ENCODE data around the gene TACC3. TPM values are rescaled to one million over a fixed set of nuclear protein-coding genes. Genes with fewer than 3 reads are reported as not detected.

Gene TACC3
- polyA plus RNA-seq, 1 of the 3 experiments (the other 2 are of a cell fraction): 49.5 TPM

GRCh38 chr4:1766106-1767060, 45.1 kb downstream of the TACC3 start:
- Histone ChIP-seq H3K4me1 (ENCODE audit: control insufficient read depth in 1 of 2, insufficient read depth in 2 of 2, low read depth in 1 of 2, low read length in 1 of 2) (peaks cover 0 to 12% of the 10 kb centered on the region in 2 experiments; a peak in 1 of 4 replicates), H3K79me2 (ENCODE audit: insufficient read depth) (no peaks in the 10 kb centered on the region), H3F3A (replicated peaks; ENCODE audit: insufficient read depth) (no peaks in the 10 kb centered on the region), H3K27me3 (ENCODE audit: insufficient read depth) (no peaks in the 10 kb centered on the region), H2AFZ (ENCODE audit: low read depth) (no peak overlapping the region), H3K9me2 (no peaks in the 10 kb centered on the region), H3K9ac (no peak overlapping the region), H3K4me2 (no peak overlapping the region), H3K4me3 (ENCODE audit: low read depth in 2 of 2, low read length in 1 of 2) (peak overlapping the region in 1 of 2 experiments; percentile 52; a peak in 1 of 4 replicates), H3K9me3 (no peaks in the 10 kb centered on the region), H3K27ac (ENCODE audit: low read depth in 2 of 2, low read length in 1 of 2) (no peak overlapping the region; a peak in 1 of 4 replicates), H4K20me1 (ENCODE audit: insufficient read depth) (no peaks in the 10 kb centered on the region), H3K36me3 (replicated peaks in 1 of 2; ENCODE audit: control insufficient read depth in 1 of 2, insufficient read depth in 2 of 2, low read length in 1 of 2) (no peaks in the 10 kb centered on the region)
- ChIA-PET POLR2A (no interaction called here), CTCF (interaction anchor here (1.1 to 3.3 kb wide), 5 partner anchors 12 to 43 kb away, joined by 4 to 21 read pairs (median 5); no protein-coding TSS in a partner anchor)
- no CpG with 5 or more reads among the region's 41 CpGs for WGBS (ENCODE audit: low lambda C conversion rate)
- TF ChIP-seq, protein P1, sequence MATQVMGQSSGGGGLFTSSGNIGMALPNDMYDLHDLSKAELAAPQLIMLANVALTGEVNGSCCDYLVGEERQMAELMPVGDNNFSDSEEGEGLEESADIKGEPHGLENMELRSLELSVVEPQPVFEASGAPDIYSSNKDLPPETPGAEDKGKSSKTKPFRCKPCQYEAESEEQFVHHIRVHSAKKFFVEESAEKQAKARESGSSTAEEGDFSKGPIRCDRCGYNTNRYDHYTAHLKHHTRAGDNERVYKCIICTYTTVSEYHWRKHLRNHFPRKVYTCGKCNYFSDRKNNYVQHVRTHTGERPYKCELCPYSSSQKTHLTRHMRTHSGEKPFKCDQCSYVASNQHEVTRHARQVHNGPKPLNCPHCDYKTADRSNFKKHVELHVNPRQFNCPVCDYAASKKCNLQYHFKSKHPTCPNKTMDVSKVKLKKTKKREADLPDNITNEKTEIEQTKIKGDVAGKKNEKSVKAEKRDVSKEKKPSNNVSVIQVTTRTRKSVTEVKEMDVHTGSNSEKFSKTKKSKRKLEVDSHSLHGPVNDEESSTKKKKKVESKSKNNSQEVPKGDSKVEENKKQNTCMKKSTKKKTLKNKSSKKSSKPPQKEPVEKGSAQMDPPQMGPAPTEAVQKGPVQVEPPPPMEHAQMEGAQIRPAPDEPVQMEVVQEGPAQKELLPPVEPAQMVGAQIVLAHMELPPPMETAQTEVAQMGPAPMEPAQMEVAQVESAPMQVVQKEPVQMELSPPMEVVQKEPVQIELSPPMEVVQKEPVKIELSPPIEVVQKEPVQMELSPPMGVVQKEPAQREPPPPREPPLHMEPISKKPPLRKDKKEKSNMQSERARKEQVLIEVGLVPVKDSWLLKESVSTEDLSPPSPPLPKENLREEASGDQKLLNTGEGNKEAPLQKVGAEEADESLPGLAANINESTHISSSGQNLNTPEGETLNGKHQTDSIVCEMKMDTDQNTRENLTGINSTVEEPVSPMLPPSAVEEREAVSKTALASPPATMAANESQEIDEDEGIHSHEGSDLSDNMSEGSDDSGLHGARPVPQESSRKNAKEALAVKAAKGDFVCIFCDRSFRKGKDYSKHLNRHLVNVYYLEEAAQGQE (IDR thresholded peaks at IDR 0.05; ENCODE audit: low read depth, low read length): no peak
- TF ChIP-seq MXI1 (IDR thresholded peaks at IDR 0.05; ENCODE audit: low read depth, low read length) (no peak), POLR2AphosphoS5 (IDR thresholded peaks at IDR 0.05; ENCODE audit: low read depth, low read length) (no peak), NRF1 (IDR thresholded peaks at IDR 0.05; ENCODE audit: low read depth, low read length) (no peak), USF2 (IDR thresholded peaks at IDR 0.05; ENCODE audit: borderline replicate concordance, low read depth, low read length) (no peak), YY1 (IDR thresholded peaks at IDR 0.05; ENCODE audit: low read depth) (no peak), ELF1 (IDR thresholded peaks at IDR 0.05) (no peak), SMC3 (IDR thresholded peaks at IDR 0.05; ENCODE audit: low read depth, low read length) (no peak), RAD21 (IDR thresholded peaks at IDR 0.05; ENCODE audit: low read length) (no peak), RCOR1 (IDR thresholded peaks at IDR 0.05; ENCODE audit: low read length) (no peak), JUND (IDR thresholded peaks at IDR 0.05) (no peak)
- TF ChIP-seq, protein P2, sequence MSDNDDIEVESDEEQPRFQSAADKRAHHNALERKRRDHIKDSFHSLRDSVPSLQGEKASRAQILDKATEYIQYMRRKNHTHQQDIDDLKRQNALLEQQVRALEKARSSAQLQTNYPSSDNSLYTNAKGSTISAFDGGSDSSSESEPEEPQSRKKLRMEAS (IDR thresholded peaks at IDR 0.05; ENCODE audit: low read depth): no peak
- peak; percentile 73 for DNase-seq

All from SK-N-SH (cell line).